Hepatocyte (in vitro differentiated cells): ENCODE measurements around the gene HSPB6. TPM values are rescaled to one million over a fixed set of nuclear protein-coding genes. Genes with fewer than 3 reads are reported as not detected.

ENCODE experiments used
- DNase-seq: peaks from one replicate; pipeline ENCODE4 v3.0.0-alpha.2; 2016; ENCODE audit warnings: low spot score
- H2AFZ ChIP-seq: fragments of 200-600 bp; sonication (generic); 2 replicates; pipeline ENCODE4 v1.6.0; 2016; ENCODE audit warnings: antibody characterized with exemption, mild to moderate bottlenecking
- H3K27ac ChIP-seq: fragments of 200-600 bp; sonication (generic); 2 replicates; pipeline ENCODE4 v1.5.1; 2016; ENCODE audit warnings: mild to moderate bottlenecking
- H3K27me3 ChIP-seq: fragments of 200-600 bp; sonication (generic); 2 replicates; pipeline ENCODE4 v1.6.1; 2016
- H3K36me3 ChIP-seq: fragments of 200-600 bp; sonication (generic); replicated peaks from 2 replicates; pipeline ENCODE4 v1.5.1; 2016; ENCODE audit warnings: low read depth; ENCODE audit not compliant: insufficient read depth
- H3K4me1 ChIP-seq: fragments of 200-600 bp; sonication (generic); 2 replicates; pipeline ENCODE4 v1.5.1; 2016; ENCODE audit warnings: mild to moderate bottlenecking, moderate library complexity; ENCODE audit not compliant: insufficient read depth
- H3K4me2 ChIP-seq: fragments of 200-600 bp; sonication (generic); 2 replicates; pipeline ENCODE4 v1.6.0; 2016
- H3K4me3 ChIP-seq: fragments of 200-600 bp; sonication (generic); 2 replicates; pipeline ENCODE4 v1.5.1; 2016; ENCODE audit warnings: mild to moderate bottlenecking
- H3K79me2 ChIP-seq: fragments of 200-600 bp; sonication (generic); 2 replicates; pipeline ENCODE4 v1.6.0; 2017; ENCODE audit warnings: mild to moderate bottlenecking
- H3K9me2 ChIP-seq: fragments of 200-600 bp; sonication (generic); replicated peaks from 2 replicates; pipeline ENCODE4 v1.6.0; 2017; ENCODE audit warnings: mild to moderate bottlenecking; ENCODE audit not compliant: insufficient read depth
- H3K9me3 ChIP-seq: fragments of 200-600 bp; sonication (generic); 2 replicates; pipeline ENCODE4 v1.5.1; 2016; ENCODE audit warnings: low read depth, mild to moderate bottlenecking
- H4K20me1 ChIP-seq: fragments of 200-600 bp; sonication (generic); 2 replicates; pipeline ENCODE4 v1.6.0; 2016; ENCODE audit warnings: mild to moderate bottlenecking; ENCODE audit not compliant: insufficient read depth, poor library complexity, severe bottlenecking
- EZH2 ChIP-seq: fragments of 200-600 bp; sonication (generic); IDR thresholded peaks from 2 replicates; pipeline ENCODE4 v1.6.1; 2016; ENCODE audit warnings: antibody characterized with exemption, mild to moderate bottlenecking, borderline replicate concordance
- EZH2phosphoT487 ChIP-seq: fragments of 200-600 bp; sonication (generic); IDR thresholded peaks from one replicate; pipeline ENCODE4 v1.6.1; 2018; ENCODE audit warnings: antibody characterized with exemption, mild to moderate bottlenecking, low read depth, moderate library complexity; ENCODE audit not compliant: unreplicated experiment, severe bottlenecking
- WGBS: methylation state at CpG from one replicate; pipeline ENCODE4 v1.1.6; 2016; ENCODE audit warnings: low lambda C conversion rate; ENCODE audit errors: missing lambda C conversion rate; 5-methylcytosine and 5-hydroxymethylcytosine counted together
- polyA plus RNA-seq: library from polyadenylated mRNA; unstranded; fragments of >200 nt; fragmentation: Nextera tagmentation; extraction: Ambion mirVana; gene quantifications from 2 replicates; pipeline ENCODE4 v1.2.1, GENCODE V29; 2016
- total RNA-seq: library from RNA; depleted of rRNA; stranded (reverse); fragments of >200 nt; gene quantifications from 2 replicates; pipeline ENCODE4 v1.2.3, GENCODE V29; 2014
- TF ChIP-seq, protein P1 (sequence below): fragments of 200-600 bp; sonication (generic); IDR thresholded peaks from 2 replicates; pipeline ENCODE4 v1.5.1; 2016; ENCODE audit warnings: antibody characterized with exemption, mild to moderate bottlenecking; ENCODE audit not compliant: poor library complexity

The HSPB6 gene
- total and polyA plus RNA-seq, 2 experiments from 2014 or later = 7.1 to 235 TPM

- 67% methylated on average over 15 of the region's 28 CpGs for WGBS
- Histone ChIP-seq H3K79me2 (no peaks in the 10 kb centered on the region), H3K9me3 (no peaks in the 10 kb centered on the region), H3K4me2 (peak overlapping the region; percentile 29), H3K27ac (no peak overlapping the region), H3K4me1 (no peaks in the 10 kb centered on the region), H3K4me3 (no peak overlapping the region), H4K20me1 (no peaks in the 10 kb centered on the region), H3K27me3 (no peaks in the 10 kb centered on the region), H3K36me3 (no peaks in the 10 kb centered on the region), H2AFZ (no peak overlapping the region), H3K9me2 (no peaks in the 10 kb centered on the region)
- no peak for DNase-seq
- TF ChIP-seq EZH2phosphoT487 = no peak
- no peak for TF ChIP-seq EZH2
- TF ChIP-seq, protein P1, sequence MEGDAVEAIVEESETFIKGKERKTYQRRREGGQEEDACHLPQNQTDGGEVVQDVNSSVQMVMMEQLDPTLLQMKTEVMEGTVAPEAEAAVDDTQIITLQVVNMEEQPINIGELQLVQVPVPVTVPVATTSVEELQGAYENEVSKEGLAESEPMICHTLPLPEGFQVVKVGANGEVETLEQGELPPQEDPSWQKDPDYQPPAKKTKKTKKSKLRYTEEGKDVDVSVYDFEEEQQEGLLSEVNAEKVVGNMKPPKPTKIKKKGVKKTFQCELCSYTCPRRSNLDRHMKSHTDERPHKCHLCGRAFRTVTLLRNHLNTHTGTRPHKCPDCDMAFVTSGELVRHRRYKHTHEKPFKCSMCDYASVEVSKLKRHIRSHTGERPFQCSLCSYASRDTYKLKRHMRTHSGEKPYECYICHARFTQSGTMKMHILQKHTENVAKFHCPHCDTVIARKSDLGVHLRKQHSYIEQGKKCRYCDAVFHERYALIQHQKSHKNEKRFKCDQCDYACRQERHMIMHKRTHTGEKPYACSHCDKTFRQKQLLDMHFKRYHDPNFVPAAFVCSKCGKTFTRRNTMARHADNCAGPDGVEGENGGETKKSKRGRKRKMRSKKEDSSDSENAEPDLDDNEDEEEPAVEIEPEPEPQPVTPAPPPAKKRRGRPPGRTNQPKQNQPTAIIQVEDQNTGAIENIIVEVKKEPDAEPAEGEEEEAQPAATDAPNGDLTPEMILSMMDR = no peak
Observed at GRCh38 chr19:35783469-35784434, 26.9 kb upstream of the HSPB6 start.

DNA sequence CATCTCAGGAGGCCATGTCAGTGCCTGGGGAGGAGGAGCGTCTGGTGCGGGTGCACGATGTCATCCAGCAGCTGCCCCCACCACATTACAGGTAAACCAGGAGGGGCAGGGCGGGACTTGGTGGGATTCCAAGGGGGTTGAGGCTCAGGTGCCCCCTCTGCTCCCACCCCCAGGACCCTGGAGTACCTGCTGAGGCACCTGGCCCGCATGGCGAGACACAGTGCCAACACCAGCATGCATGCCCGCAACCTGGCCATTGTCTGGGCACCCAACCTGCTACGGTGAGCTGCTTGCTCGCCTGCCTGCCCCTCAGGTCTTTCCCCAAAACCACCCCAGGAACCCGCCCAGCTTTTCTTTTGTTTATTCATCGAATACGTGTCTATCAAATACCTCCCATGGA, 25.8 kb upstream of the HSPB6 start:
- H3K36me3 ChIP-seq = no peaks in the 10 kb centered on the region
- no peak for TF ChIP-seq EZH2
- TF ChIP-seq, protein P1 = no peak
- TF ChIP-seq EZH2phosphoT487 = no peak

DNA sequence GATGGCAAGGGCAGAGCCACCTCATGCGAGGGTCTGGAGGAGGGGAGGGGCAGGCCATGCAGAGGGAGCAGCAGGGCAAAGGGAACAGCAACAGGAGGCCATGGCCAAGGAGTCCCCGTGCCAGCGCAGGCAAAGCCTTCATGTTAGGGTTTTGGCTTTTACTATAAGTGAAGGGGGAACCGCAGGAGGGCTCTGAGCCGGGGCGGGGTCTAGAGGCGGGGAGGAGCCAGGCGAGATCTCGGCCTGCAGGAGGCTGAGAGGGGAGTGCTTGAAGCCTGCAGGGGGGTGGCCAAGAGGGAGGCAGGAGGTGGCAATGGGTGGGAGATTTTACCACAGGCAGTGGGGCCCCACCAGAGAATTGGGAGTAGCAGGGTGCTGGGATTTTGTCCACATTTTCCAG, 24.8 kb upstream of the HSPB6 start:
- Histone ChIP-seq H2AFZ (no peak overlapping the region), H3K4me3 (no peak overlapping the region), H3K36me3 (no peaks in the 10 kb centered on the region), H3K9me2 (no peaks in the 10 kb centered on the region), H3K4me2 (no peak overlapping the region), H3K4me1 (peaks cover 4% of the 10 kb centered on the region), H3K79me2 (no peaks in the 10 kb centered on the region), H3K27me3 (no peaks in the 10 kb centered on the region), H3K9me3 (no peaks in the 10 kb centered on the region), H3K27ac (no peak overlapping the region), H4K20me1 (no peaks in the 10 kb centered on the region)
- TF ChIP-seq, protein P1 = no peak
- no peak for TF ChIP-seq EZH2
- no peak for TF ChIP-seq EZH2phosphoT487
- DNase-seq = no peak
- WGBS = 85% methylated on average over 8 of the region's 9 CpGs

More for the DNA sequence above, 25.8 kb upstream of the HSPB6 start:
- DNase-seq = no peak
- Histone ChIP-seq H2AFZ (no peak overlapping the region), H3K4me3 (no peak overlapping the region), H3K4me1 (no peaks in the 10 kb centered on the region), H3K4me2 (no peak overlapping the region), H3K9me2 (no peaks in the 10 kb centered on the region), H3K27me3 (no peaks in the 10 kb centered on the region), H3K27ac (no peak overlapping the region), H4K20me1 (no peaks in the 10 kb centered on the region), H3K9me3 (no peaks in the 10 kb centered on the region), H3K79me2 (no peaks in the 10 kb centered on the region)
- WGBS = 98% methylated on average over 12 of the region's 12 CpGs
